Psoas muscle (tissue), 8 donors: Measurements from ENCODE around the gene NKIRAS2. TPM values are rescaled to one million over a fixed set of nuclear protein-coding genes. Genes with fewer than 3 reads are reported as not detected.

Experiments used
- ATAC-seq, 4 donors: fragments of 200-7000 bp; cut with Tn5 transposase; one replicate each; pipeline ENCODE4 v1.9.1; 2020; ENCODE audit warnings: moderate library complexity in 3 of 4, mild to moderate bottlenecking in 2 of 4
- DNase-seq, 2 donors: peaks; one replicate each; pipeline ENCODE4 v3.0.0-alpha.2; 2020
- H3K27ac ChIP-seq: fragments of 200-600 bp; one replicate; pipeline ENCODE4 v1.8.0; 2022
- H3K27me3 ChIP-seq, 3 donors: fragments of 200-600 bp in 1 of 3; one replicate each; pipeline versions ENCODE4 v1.6.1 to v1.8.0; 2013 to 2022; ENCODE audit warnings: low read length in 2 of 3, mild to moderate bottlenecking in 2 of 3, moderate library complexity in 1 of 3; ENCODE audit not compliant: insufficient read depth in 3 of 3
- H3K36me3 ChIP-seq, 2 donors: fragments of 200-600 bp in 1 of 2; one replicate each; pipeline versions ENCODE4 v1.6.1 to v1.8.0; 2013 to 2022; ENCODE audit warnings: low read depth in 1 of 2, mild to moderate bottlenecking in 1 of 2, moderate library complexity in 1 of 2; ENCODE audit not compliant: insufficient read depth in 1 of 2
- H3K4me1 ChIP-seq: fragments of 200-600 bp; one replicate; pipeline ENCODE4 v1.8.0; 2022
- H3K4me3 ChIP-seq: fragments of 200-600 bp; one replicate; pipeline ENCODE4 v1.8.0; 2022; ENCODE audit warnings: mild to moderate bottlenecking
- H3K9me3 ChIP-seq: fragments of 200-600 bp; one replicate; pipeline ENCODE4 v1.8.0; 2022
- CTCF ChIP-seq: fragments of 200-600 bp; IDR thresholded peaks from one replicate; pipeline ENCODE4 v1.8.0; 2022; ENCODE audit warnings: antibody characterized with exemption
- WGBS, 3 donors: extraction: QIAGEN DNeasy Blood & Tissue Kit; methylation state at CpG; one replicate each; pipeline versions ENCODE4 v1.1.6 to v1.1.7; 2013; 5-methylcytosine and 5-hydroxymethylcytosine counted together
- intact Hi-C, 2 donors: fragments of 100-400 bp; cut with DNase I; formaldehyde crosslinking; loops; one replicate each; pipeline versions ENCODE4 v1.11.0 to v1.14.2; 2022
- long read RNA-seq, 2 donors: library from polyadenylated mRNA; unstranded; transcript quantifications; one replicate each; pipeline ENCODE4 v2.0.0, GENCODE V29; 2021
- polyA plus RNA-seq, 3 donors: library from polyadenylated mRNA; stranded (reverse); fragments of 200-250 nt; gene quantifications; one replicate each; pipeline ENCODE4 v1.2.3, GENCODE V29; 2013
- total RNA-seq, 4 donors: library from RNA; stranded (reverse); fragmentation: NEBNext Ultra II Directional in 2 of 4; extraction: Animal tissue kit (Norgen Biotek cat#: 25700) in 2 of 4; gene quantifications; one replicate each; pipeline versions ENCODE4 v1.2.1 to v1.2.4, GENCODE V29; 2021 to 2023
- donor health status: healthy with polysubstance abuse.
- donor health status: DM: no; HTN: no; CAD: no; lungs with moderate emphysema.
- donor health status: Bipolar disorder and iron deficiency.
- donor health status: healthy.
- donor health status: DM: yes; HTN: yes; CAD: no.
- donor health status: DM: no; HTN: no; CAD: no.
- donor health status: DM: no; HTN: no; CAD: no.
- donor health status: DM: yes; HTN: yes; CAD: no.

The NKIRAS2 gene
- 10 to 100 TPM; 35.0 to 46.8 (median 39.4) TPM for total RNA-seq
- 10 to 100 TPM; 41.5 to 81.1 (median 43.1) TPM for polyA plus RNA-seq
- long read RNA-seq, donor 1, transcript NKIRAS2-206 (4 exons, 1,909 nt), result major isoform, 9 of 22 reads
- long read RNA-seq, donor 1, partial matches to known transcripts, result 0 of 22 reads
- long read RNA-seq, donor 1, other reads (novel, unspliced or antisense), result 11 of 22 reads
- long read RNA-seq, donor 2, transcript NKIRAS2-206 (4 exons, 1,909 nt), result major isoform, 67 of 110 reads
- long read RNA-seq, donor 2, partial matches to known transcripts, result 36 of 110 reads
- long read RNA-seq, donor 2, other reads (novel, unspliced or antisense), result 4 of 110 reads

GRCh38 chr17:42019509-42020404 lies at the start of gene NKIRAS2:
Gene NKIRAS2, plus strand, starts transcription at chr17:42020090. Its CDS starts 1,488 bp downstream, at chr17:42021578.
- TF ChIP-seq CTCF, result peak; percentile 93
- 6 to 9% (median 7%) methylated on average over 41 to 49 of the region's 49 CpGs for whole genome bisulfite sequencing, 3 donors
- Histone ChIP-seq H3K27ac (peak within 1 kb of the TSS; percentile 94), H3K27me3 (no peaks in the 10 kb centered on the region), H3K36me3 (peaks cover 10 to 30% of the 10 kb centered on the region in 2 donors), H3K9me3 (no peaks in the 10 kb centered on the region), H3K4me3 (peak within 1 kb of the TSS; percentile 94), H3K4me1 (peaks cover 37% of the 10 kb centered on the region)
- DNase-seq (peak; percentile 94 to 97), ATAC-seq (peak; percentile 77 to 83 (median 81))
- intact Hi-C loops, result loop anchor here in 1 of 2 donors (5.0 kb wide), 1 partner anchor 52 kb away; the partner anchor contains the start of gene CNP

- intact Hi-C loops, result no loop called here
- peaks cover 4 to 59% of the 10 kb centered on the region in 2 donors for H3K36me3 ChIP-seq
- no peak overlapping the region for H3K4me3 ChIP-seq
- no peaks in the 10 kb centered on the region for H3K27me3 ChIP-seq
- 65 to 84% (median 75%) methylated on average over 5 of the region's 5 CpGs for WGBS, 3 donors
- peak in 1 of 2 donors; percentile 26 for DNase-seq
- TF ChIP-seq CTCF, result no peak
- H3K27ac ChIP-seq, result peak overlapping the region; percentile 50
- peaks cover 37% of the 10 kb centered on the region for H3K4me1 ChIP-seq
- H3K9me3 ChIP-seq, result no peaks in the 10 kb centered on the region
- ATAC-seq, result no peak
Measured at GRCh38 chr17:41970901-41971331, 49.0 kb upstream of the NKIRAS2 start.

- TF ChIP-seq CTCF, result no peak
- H3K4me3 ChIP-seq, result no peak overlapping the region
- ATAC-seq (no peak), DNase-seq (peak in 1 of 2 donors; percentile 43)
- H3K27ac ChIP-seq, result peak overlapping the region; percentile 80
- peaks cover 4 to 69% of the 10 kb centered on the region in 2 donors for H3K36me3 ChIP-seq
- 77 to 82% (median 81%) methylated on average over 17 to 18 of the region's 18 CpGs for WGBS, 3 donors
- peaks cover 37% of the 10 kb centered on the region for H3K4me1 ChIP-seq
- H3K9me3 ChIP-seq, result no peaks in the 10 kb centered on the region
- intact Hi-C loops, result no loop called here
- no peaks in the 10 kb centered on the region for H3K27me3 ChIP-seq
Measured at GRCh38 chr17:41971721-41972523, 48.0 kb upstream of the NKIRAS2 start.

GRCh38 chr17:41972571-41973407 lies 47.1 kb upstream of the NKIRAS2 start:
- peak overlapping the region; percentile 15 for H3K4me3 ChIP-seq
- H3K27ac ChIP-seq, result peak overlapping the region; percentile 80
- 7 to 19% (median 16%) methylated on average over 22 of the region's 22 CpGs for WGBS, 3 donors
- no peaks in the 10 kb centered on the region for H3K27me3 ChIP-seq
- ATAC-seq (peak; percentile 74 to 88 (median 82)), DNase-seq (peak; percentile 54 to 88)
- intact Hi-C loops, result no loop called here
- H3K36me3 ChIP-seq, result peaks cover 4 to 78% of the 10 kb centered on the region in 2 donors
- peaks cover 30% of the 10 kb centered on the region for H3K4me1 ChIP-seq
- TF ChIP-seq CTCF, result no peak
- H3K9me3 ChIP-seq, result no peaks in the 10 kb centered on the region
